Activated CD4-positive, alpha-beta T cell treated with anti-CD3 and anti-CD28 coated beads for 4 hours (primary cell): Measurements from ENCODE around the gene OPALIN.

Source experiments
- DNase-seq, 2 donors: peaks; one replicate each; pipeline ENCODE4 v3.0.0-alpha.2; 2020

OPALIN gene, protein sequence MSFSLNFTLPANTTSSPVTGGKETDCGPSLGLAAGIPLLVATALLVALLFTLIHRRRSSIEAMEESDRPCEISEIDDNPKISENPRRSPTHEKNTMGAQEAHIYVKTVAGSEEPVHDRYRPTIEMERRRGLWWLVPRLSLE

GRCh38 chr10:96358851-96359540 lies at the start of gene OPALIN:
OPALIN (minus strand) TSS chr10:96359002; CDS start chr10:96358896, 106 bp downstream.
- no peak for DNase-seq

GRCh38 chr10:96408201-96408600 lies 49.4 kb upstream of the OPALIN start:
- DNase-seq: no peak

DNA sequence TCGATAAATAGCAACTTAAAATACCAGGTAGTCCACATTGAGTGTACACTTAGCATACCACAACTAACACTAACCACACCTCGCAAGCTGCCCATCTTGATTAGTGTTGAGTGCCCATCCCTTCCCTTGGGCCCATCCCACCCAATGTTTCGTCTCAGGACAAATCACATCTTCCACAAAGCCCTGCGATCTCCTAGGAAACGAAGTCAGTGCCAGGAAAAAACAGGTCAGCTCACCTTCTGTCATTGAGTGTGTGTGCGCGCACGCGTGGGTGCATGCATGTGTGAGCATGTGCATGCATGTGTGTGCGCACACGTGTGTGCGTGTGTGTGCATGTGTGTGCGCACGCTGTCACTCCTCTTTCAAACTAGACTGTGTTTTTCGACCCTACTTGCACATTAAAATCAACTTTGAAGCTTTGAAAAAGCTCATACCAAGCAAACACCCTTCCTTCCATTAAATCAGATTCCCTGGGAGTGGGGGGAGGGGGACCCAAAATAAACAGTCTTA lies 48.8 kb upstream of the OPALIN start:
- no peak for DNase-seq

GRCh38 chr10:96406091-96406490 lies 47.3 kb upstream of the OPALIN start:
- no peak for DNase-seq

GRCh38 chr10:96402417-96403305 lies 43.9 kb upstream of the OPALIN start:
- DNase-seq: no peak

DNA sequence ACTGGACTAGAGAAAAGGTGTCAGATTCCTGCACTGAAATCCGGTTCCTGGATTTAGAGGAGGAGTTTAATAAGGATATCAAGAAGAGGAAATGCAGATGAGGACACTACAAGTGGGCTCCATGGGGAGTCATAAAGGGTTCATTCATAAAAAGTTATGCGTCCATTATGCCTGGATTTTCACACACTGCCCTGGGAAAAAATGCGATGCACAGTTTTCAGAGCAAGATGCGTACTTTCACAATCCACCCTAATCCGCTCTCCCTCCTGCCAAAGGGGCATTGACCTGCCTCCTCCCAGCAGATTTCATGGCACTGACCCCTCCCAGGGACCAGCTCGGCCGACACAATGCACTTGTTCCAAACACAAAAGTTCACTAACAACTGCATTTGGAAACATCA lies 42.2 kb upstream of the OPALIN start:
- no peak for DNase-seq

GRCh38 chr10:96400465-96400864 lies 41.7 kb upstream of the OPALIN start:
- no peak for DNase-seq

GRCh38 chr10:96397902-96398301 lies 39.1 kb upstream of the OPALIN start:
- DNase-seq: no peak

- peak; percentile 48 to 52 for DNase-seq
Measured at GRCh38 chr10:96395931-96396877, 37.4 kb upstream of the OPALIN start.

GRCh38 chr10:96390460-96390864 lies 31.7 kb upstream of the OPALIN start:
- DNase-seq: no peak

DNA sequence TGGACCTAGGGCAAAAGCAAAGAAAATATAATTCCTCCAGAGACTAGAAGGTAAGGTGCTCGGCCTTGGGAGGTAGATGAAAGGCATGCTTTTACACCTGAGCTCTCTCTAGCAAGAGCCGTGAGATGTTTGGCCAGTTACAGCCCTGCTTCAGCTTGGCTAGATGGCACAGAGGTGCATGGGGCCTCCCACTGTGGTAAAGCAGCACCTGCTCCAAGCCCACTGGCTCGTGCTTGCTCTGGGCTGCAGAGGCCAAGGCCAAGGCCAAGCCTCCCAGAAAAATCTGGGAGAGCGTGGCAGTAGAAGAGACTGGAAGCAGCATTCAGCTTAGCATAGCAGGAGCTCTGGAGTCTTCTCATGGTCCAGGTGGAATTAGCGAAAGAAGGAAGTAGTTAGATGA lies 31.0 kb upstream of the OPALIN start:
- DNase-seq: no peak

DNA sequence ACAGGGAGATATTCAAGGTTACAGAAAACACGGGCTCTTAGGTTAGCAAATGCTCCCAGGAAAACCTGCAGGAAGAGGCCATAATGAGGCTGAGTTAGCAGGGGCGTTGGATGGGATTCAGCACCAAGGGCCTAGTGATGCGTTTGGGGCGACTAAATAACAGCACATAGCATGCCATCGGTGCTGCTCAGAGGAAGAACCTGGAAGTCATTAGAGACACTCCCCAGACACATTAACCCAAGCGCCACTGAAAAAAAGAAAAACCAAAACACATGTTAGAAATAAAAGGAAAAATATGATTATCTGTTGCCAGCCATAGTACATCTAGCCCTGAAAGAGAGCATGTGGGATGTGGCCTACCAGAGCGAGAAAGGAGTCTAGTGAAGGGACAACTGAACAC lies 28.8 kb upstream of the OPALIN start:
- no peak for DNase-seq

- no peak for DNase-seq
Measured at GRCh38 chr10:96387161-96387560, 28.4 kb upstream of the OPALIN start.

DNA sequence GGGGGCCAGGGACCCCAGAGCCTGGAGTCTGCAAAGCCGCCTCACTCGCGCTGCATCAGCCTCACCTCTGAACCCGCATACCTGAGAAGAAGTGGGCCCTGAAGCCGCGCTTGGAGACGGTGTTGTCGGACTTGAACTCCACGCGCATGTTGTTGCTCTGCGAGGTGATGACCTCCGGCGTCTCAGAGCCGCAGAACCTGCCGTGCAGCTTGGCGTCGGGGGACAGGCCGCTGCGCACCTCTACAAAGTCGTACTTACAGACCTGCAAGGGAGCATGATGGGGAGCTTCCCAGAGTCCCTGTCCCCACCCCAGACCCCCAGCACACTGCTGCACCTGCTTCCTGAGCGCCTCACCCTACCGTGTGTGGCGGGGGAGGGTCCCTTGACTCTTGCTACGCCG lies 25.7 kb upstream of the OPALIN start:
- DNase-seq: no peak

- no peak for DNase-seq
Measured at GRCh38 chr10:96380821-96381220, 22.0 kb upstream of the OPALIN start.

DNA sequence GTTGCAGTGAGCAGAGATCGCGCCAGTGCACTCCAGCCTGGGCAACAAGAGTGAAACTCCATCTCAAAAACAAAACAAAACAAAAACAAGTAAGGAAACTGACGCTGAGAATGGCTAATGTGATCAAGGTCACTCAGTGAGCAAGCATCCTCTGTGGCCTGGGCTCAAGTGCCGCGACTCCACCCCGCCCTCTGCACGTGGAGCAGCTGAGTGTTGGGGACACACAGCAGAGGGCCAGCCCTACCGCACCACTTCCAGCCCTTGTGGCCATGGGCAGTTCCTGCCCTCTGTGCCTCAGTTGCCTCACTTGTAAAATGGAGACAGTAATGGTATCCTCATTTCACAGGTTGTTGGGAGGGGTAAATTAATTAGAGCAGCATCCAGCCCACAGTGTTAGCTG lies 21.0 kb upstream of the OPALIN start:
- no peak for DNase-seq

DNA sequence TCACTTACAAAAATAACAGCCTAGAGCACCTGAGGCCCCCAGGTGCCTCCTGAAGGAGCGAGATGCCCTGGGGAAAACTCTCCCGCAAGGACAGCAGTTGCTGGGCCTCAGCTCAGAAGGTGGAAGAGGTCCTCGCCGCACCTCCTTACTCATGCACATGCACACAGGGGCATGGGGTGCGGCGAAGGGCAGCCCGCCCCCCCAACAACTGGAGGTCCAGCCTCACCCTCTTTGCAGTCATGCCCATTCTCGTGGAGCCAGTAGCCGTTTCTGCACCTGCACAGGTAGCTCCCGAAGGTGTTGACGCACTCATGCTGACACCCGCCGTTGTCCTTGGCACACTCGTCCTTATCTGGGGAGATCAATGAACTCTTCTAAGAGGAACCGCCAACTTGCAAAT lies 19.9 kb upstream of the OPALIN start:
- DNase-seq: no peak

DNA sequence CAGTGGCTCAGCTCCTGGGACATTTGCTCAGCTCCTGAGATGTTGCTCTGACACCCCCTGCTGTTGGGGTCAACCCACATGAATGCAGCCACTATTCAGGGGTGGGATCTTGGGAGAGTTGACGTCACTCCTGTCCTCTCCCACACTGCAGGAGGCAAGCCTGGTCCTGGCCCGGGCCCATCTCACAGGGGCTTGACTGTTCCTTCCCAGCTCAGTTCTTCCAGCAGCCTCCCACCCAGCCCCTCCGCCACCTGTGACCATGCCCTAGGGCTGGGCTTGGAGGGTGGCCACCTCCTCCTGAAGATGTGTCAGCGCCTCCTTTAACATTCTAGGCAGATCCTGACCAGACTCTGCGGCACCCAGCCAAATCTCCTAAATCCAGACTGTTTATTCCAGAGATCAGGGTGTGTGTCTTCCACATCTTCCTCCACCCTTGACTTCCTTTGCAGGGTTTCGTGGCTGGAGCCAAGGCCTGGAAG lies 19.1 kb upstream of the OPALIN start:
- no peak for DNase-seq

DNA sequence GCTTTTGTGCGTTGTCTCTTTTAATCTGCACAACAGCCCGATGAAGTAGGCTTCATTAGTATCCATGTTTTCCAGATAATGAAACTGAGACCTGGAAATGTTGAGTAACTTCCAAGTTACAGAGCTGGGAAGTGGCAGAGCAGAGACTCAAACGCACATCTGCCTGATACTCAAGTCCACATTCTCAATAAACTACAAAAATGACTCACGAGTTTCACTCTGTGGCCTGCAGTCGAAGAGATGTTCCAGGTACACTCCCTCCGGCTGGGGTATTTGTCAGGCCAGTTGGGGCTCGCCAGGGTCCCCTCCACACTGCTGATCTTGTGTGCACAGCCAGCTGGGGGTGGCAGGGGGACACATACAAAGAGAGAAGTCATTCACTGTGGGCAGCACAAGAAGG lies 17.7 kb upstream of the OPALIN start:
- DNase-seq: no peak

DNA sequence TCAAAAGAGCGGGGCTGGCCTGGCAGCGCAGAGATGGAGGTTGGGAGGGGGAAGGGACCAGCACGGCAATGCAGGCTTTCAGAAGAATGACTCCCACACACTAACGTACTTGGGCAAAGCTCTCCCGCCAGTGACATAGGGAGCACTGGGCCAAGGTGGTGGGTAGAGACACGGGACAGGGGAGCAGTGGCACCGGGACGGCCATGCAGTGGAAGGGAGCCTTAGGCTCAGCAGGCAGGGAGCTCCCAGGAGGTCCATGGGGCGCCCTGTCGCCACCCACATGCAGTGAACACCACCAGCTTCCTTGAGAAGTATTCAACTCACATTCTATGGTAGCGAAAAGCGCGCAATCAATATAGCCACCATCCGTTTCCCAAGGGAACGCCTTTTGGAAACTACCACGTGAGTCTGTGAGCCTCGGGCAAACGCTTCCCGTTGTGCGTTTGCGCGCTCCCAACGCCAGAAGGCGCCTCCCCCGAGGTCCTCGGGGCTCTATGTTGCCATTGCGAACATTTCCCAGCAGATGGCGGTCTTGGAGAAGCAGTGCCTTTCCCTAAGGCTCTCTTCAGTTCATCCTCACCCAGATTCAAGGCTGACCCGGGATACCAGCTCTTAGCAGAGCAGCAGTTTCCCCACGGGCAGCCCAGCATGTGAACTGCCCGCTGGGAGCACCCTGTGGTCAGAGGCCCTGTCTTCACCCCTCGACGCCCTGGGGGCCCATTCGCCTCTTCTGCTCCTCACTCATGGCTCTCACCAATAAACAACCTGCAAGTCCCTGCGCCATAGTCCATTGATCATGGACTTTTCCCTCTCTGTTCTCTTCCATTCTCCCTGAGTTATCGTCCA lies 16.4 kb upstream of the OPALIN start:
- DNase-seq: peak; percentile 57 to 69

DNA sequence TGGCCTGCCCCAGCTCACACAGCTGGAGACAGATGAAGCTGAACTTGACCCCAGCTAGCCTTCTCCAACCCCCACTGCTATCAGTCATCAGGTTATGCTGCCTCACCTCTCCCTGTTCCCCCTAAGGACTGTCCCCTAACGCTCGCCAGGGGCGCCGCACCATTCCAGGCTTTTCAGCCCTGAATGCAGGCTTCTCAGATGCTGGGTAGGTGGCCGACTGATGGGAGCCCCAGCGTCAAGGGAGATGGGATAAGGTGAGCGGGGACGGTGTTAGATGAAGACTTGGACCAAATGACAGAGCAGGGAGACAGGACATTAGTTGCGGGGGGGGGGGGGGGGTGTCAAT lies 15.8 kb upstream of the OPALIN start:
- DNase-seq: no peak

GRCh38 chr10:96374004-96374403 lies 15.2 kb upstream of the OPALIN start:
- no peak for DNase-seq
